K562 (cell line): ENCODE measurements around the gene WDHD1. TPM values are rescaled to one million over a fixed set of nuclear protein-coding genes. Genes with fewer than 3 reads are reported as not detected.

Experiments used
- ATAC-seq: fragments of 200-7000 bp; cut with Tn5 transposase; 3 replicates; pipeline ENCODE4 v1.9.1; 2020; ENCODE audit warnings: moderate library complexity
- BruUV-seq: library from RNA; stranded (reverse); fragments of 400-500 nt; replicated peaks from 2 replicates; lab custom pipeline; 2021; lab: Mats Ljungman, UMichigan
- CTCF ChIA-PET: fragments of 300-600 bp; formaldehyde crosslinking; extraction: SDS; loops from one replicate; lab custom pipeline; 2021; ENCODE audit warnings: low intra/inter-chr PET ratio; lab: Yijun Ruan, JAX
- POLR2A ChIA-PET: fragments of 300-600, 350-650 bp; sonication (Branson Sonifier 250); formaldehyde crosslinking; extraction: SDS; loops from one replicate; lab custom pipeline; 2021; ENCODE audit warnings: antibody characterized with exemption, inconsistent platforms; lab: Yijun Ruan, JAX
- DNase-seq, 4 experiments: peaks; one replicate each; pipeline versions ENCODE4 v3.0.0 to v3.0.0-alpha.2; 2011 to 2018; ENCODE audit warnings: low spot score in 3 of 4, mixed read lengths in 3 of 4; ENCODE audit errors: extremely low read depth in 1 of 4
- FAIRE-seq: peaks from 2 replicates; lab custom pipeline; 2011; peaks lifted over from hg19 to GRCh38; lab: Jason Lieb, UNC
- H2AFZ ChIP-seq: 2 replicates; pipeline ENCODE4 v1.6.0; 2011; ENCODE audit warnings: low read depth, low read length, control low read depth, inconsistent platforms
- H3K27ac ChIP-seq: fragments of 200-600 bp; 3 replicates; pipeline ENCODE4 v1.8.0; 2011; ENCODE audit warnings: low read depth, mild to moderate bottlenecking, control low read depth, inconsistent platforms, low read length, moderate library complexity, mixed read lengths; ENCODE audit errors: extremely low read depth
- H3K27me3 ChIP-seq, 2 experiments: fragments of 300-600 bp in 1 of 2; 2 replicates in 1 of 2; 3 replicates in 1 of 2; pipeline versions ENCODE4 v1.6.0 to v1.8.0; 2011; ENCODE audit warnings: inconsistent platforms in 2 of 2, low read length in 2 of 2, mild to moderate bottlenecking in 1 of 2, mixed read lengths in 1 of 2, moderate library complexity in 1 of 2; ENCODE audit not compliant: control insufficient read depth in 2 of 2, insufficient read depth in 2 of 2
- H3K36me3 ChIP-seq: fragments of 300-600 bp; 3 replicates; pipeline ENCODE4 v1.8.0; 2011; ENCODE audit warnings: mild to moderate bottlenecking, low read length, inconsistent platforms; ENCODE audit not compliant: control insufficient read depth, insufficient read depth
- H3K4me1 ChIP-seq, 2 experiments: fragments of 200-600 bp in 1 of 2; replicated peaks in 1 of 2; 2 replicates in 1 of 2; 3 replicates in 1 of 2; pipeline versions ENCODE4 v1.5.1 to v1.8.0; 2011; ENCODE audit warnings: inconsistent platforms in 2 of 2, low read length in 2 of 2, mild to moderate bottlenecking in 1 of 2, mixed read lengths in 1 of 2, moderate library complexity in 1 of 2; ENCODE audit not compliant: control insufficient read depth in 2 of 2, insufficient read depth in 2 of 2
- H3K4me2 ChIP-seq: 2 replicates; pipeline ENCODE4 v1.6.1; 2011; ENCODE audit warnings: low read length, control low read depth, inconsistent platforms, mixed read lengths; ENCODE audit not compliant: insufficient read depth
- H3K4me3 ChIP-seq: fragments of 200-600 bp; sonication (generic), shearing (Covaris generic); 2 replicates; pipeline ENCODE4 v1.5.1; 2016; ENCODE audit warnings: control low read depth, inconsistent platforms
- H3K79me2 ChIP-seq: fragments of 200-600 bp; 3 replicates; pipeline ENCODE4 v1.8.0; 2011; ENCODE audit warnings: low read length, inconsistent platforms; ENCODE audit not compliant: control insufficient read depth, insufficient read depth
- H3K9ac ChIP-seq, 2 experiments: 2 replicates each; pipeline versions ENCODE4 v1.6.0 to v1.6.1; 2011; ENCODE audit warnings: low read depth in 2 of 2, low read length in 2 of 2, control low read depth in 1 of 2, inconsistent platforms in 1 of 2, mild to moderate bottlenecking in 1 of 2, mixed read lengths in 1 of 2; ENCODE audit not compliant: insufficient read depth in 1 of 2
- H3K9me1 ChIP-seq: one replicate; pipeline ENCODE4 v1.6.0; 2011; ENCODE audit warnings: inconsistent platforms, mild to moderate bottlenecking, low read length, moderate library complexity; ENCODE audit not compliant: control insufficient read depth, insufficient read depth
- H3K9me3 ChIP-seq: replicated peaks from 2 replicates; pipeline ENCODE4 v1.5.1; 2011; ENCODE audit warnings: low read depth, low read length, inconsistent platforms; ENCODE audit not compliant: control insufficient read depth, insufficient read depth
- H4K20me1 ChIP-seq: replicated peaks from 2 replicates; pipeline ENCODE4 v1.6.1; 2011; ENCODE audit warnings: low read length, inconsistent platforms, mixed read lengths; ENCODE audit not compliant: control insufficient read depth, insufficient read depth
- ZBTB49 ChIP-seq: sonication (generic); formaldehyde crosslinking; IDR thresholded peaks from 2 replicates; pipeline ENCODE4 v1.8.0; 2022; ENCODE audit warnings: missing genetic modification reagents, mild to moderate bottlenecking, borderline replicate concordance
- WGBS: fragments of 100-300 bp; shearing (Covaris generic); methylation state at CpG from one replicate; pipeline ENCODE4 v1.1.6; 2016; ENCODE audit warnings: low coverage, mixed read lengths; ENCODE audit not compliant: insufficient coverage; ENCODE audit errors: missing lambda C conversion rate; 5-methylcytosine and 5-hydroxymethylcytosine counted together
- in situ Hi-C: fragments of 300-500 bp; cut with MboI; formaldehyde crosslinking; loops from 4 replicates; pipeline ENCODE4 v1.15.0; 2018; ENCODE audit warnings: inconsistent platforms, mixed read lengths
- intact Hi-C: fragments of 100-400 bp; cut with micrococcal nuclease; formaldehyde crosslinking; loops from 2 replicates; pipeline ENCODE4 v1.14.2; 2022
- polyA plus RNA-seq, 8 experiments: library from polyadenylated mRNA; depleted of rRNA in 4 of 8; stranded (reverse) in 5 of 8; unstranded in 3 of 8; fragments of >200 nt; fragmentation: Nextera tagmentation in 2 of 8; fragmentation: Illumina TruSeq in 1 of 8; extraction: Ambion mirVana in 2 of 8; extraction: Trizol in 1 of 8; gene quantifications; 2 replicates each; pipeline versions ENCODE4 v1.2.1 to v1.2.3, GENCODE V29; 2011 to 2014; ENCODE audit warnings: inconsistent platforms in 1 of 8, missing spikeins in 1 of 8
- total RNA-seq, 7 experiments: library from RNA; depleted of rRNA in 6 of 7; stranded (reverse); fragments of >200 nt in 6 of 7; fragmentation: Illumina TruSeq in 2 of 7; extraction: Trizol in 2 of 7; gene quantifications; 2 replicates each; pipeline versions ENCODE4 v1.2.1 to v1.2.3, GENCODE V29; 2011 to 2021; ENCODE audit warnings: low replicate concordance in 1 of 7

Gene WDHD1
- total and polyA plus RNA-seq, 9 of the 15 experiments (the other 6 are each of a cell fraction or from before 2014, with no cell fraction given), result 11.7 to 39.1 (median 30.0) TPM

- no TSS peak for BruUV-seq
- CTCF ChIA-PET, result no interaction called here
- H3K9ac ChIP-seq, result no peak overlapping the region
Observed at GRCh38 chr14:55054098-55054497, 27.2 kb upstream of the WDHD1 start.

More at GRCh38 chr14:55054098-55054497, 27.2 kb upstream of the WDHD1 start:
- no peak for TF ChIP-seq ZBTB49 (CRISPR knock-in tag)
- ATAC-seq (no peak), FAIRE-seq (no peak), DNase-seq (no peak)
- WGBS, result 98% methylated on average over 11 of the region's 13 CpGs
- H2AFZ ChIP-seq, result no peak overlapping the region
- no peak overlapping the region for H3K27ac ChIP-seq
- H3K4me3 ChIP-seq, result no peak overlapping the region
- POLR2A ChIA-PET, result interaction anchor here (0.7 to 2.0 kb wide), 3 partner anchors 12 to 19 kb away, joined by 3 to 9 read pairs (median 3); no protein-coding TSS in a partner anchor
- H3K9me3 ChIP-seq, result no peaks in the 10 kb centered on the region
- H3K36me3 ChIP-seq, result peaks cover 57% of the 10 kb centered on the region
- no peaks in the 10 kb centered on the region for H3K27me3 ChIP-seq
- H3K79me2 ChIP-seq, result peaks cover 79% of the 10 kb centered on the region
- H3K4me1 ChIP-seq, result peaks cover 8 to 14% of the 10 kb centered on the region in 2 experiments; a peak in 3 of 5 replicates
- peaks cover 3% of the 10 kb centered on the region for H3K9me1 ChIP-seq
- H4K20me1 ChIP-seq, result no peaks in the 10 kb centered on the region; the same call in 1 of the 2 replicates
- in situ Hi-C loops (no loop called here), intact Hi-C loops (loop anchor here (5.0 kb wide), 1 partner anchor 48 kb away; no protein-coding TSS in a partner anchor)
- H3K4me2 ChIP-seq, result no peak overlapping the region
